Subcutaneous abdominal adipose tissue (tissue), 5 donors: ENCODE data around the gene MYH11.

Experiments used
- H3K27ac ChIP-seq: one replicate; pipeline ENCODE4 v1.7.0; 2013; ENCODE audit warnings: low read depth, mild to moderate bottlenecking, inconsistent platforms, low read length, moderate library complexity
- H3K27me3 ChIP-seq, 5 donors: one replicate each; pipeline ENCODE4 v1.7.0; 2013; ENCODE audit warnings: low read length in 5 of 5, inconsistent platforms in 1 of 5; ENCODE audit not compliant: control insufficient read depth in 5 of 5, insufficient read depth in 4 of 5
- H3K36me3 ChIP-seq, 5 donors: one replicate each; pipeline ENCODE4 v1.7.0; 2013; ENCODE audit warnings: low read length in 5 of 5; ENCODE audit not compliant: control insufficient read depth in 5 of 5, insufficient read depth in 5 of 5
- H3K4me1 ChIP-seq, 5 donors: one replicate each; pipeline ENCODE4 v1.7.0; 2013; ENCODE audit warnings: low read length in 5 of 5, mild to moderate bottlenecking in 3 of 5, moderate library complexity in 1 of 5; ENCODE audit not compliant: control insufficient read depth in 5 of 5, insufficient read depth in 5 of 5
- H3K4me3 ChIP-seq, 5 donors: one replicate each; pipeline ENCODE4 v1.7.0; 2013; ENCODE audit warnings: low read length in 5 of 5, low read depth in 1 of 5
- H3K9ac ChIP-seq, 5 donors: one replicate each; pipeline ENCODE4 v1.7.0; 2013; ENCODE audit warnings: low read length in 5 of 5, mild to moderate bottlenecking in 4 of 5, moderate library complexity in 3 of 5
- H3K9me3 ChIP-seq, 5 donors: one replicate each; pipeline ENCODE4 v1.7.0; 2013; ENCODE audit warnings: low read length in 5 of 5; ENCODE audit not compliant: control insufficient read depth in 5 of 5
- donor health status: healthy.
- donor health status: healthy.
- donor health status: healthy.
- donor health status: healthy.
- donor health status: healthy.

MYH11 gene

GRCh38 chr16:15856901-15857698 lies at the start of gene MYH11:
Gene MYH11 (minus strand): TSS chr16:15857028. CDS start chr16:15838252, 18,776 bp downstream.
- Histone ChIP-seq H3K27me3 (peaks cover 8 to 32% (median 20%) of the 10 kb centered on the region in 5 donors), H3K9me3 (no peaks in the 10 kb centered on the region), H3K9ac (no peak within 1 kb of the TSS), H3K36me3 (no peaks in the 10 kb centered on the region), H3K27ac (no peak within 1 kb of the TSS), H3K4me3 (peak within 1 kb of the TSS; percentile 43 to 72 (median 66)), H3K4me1 (peaks cover 2 to 19% (median 18%) of the 10 kb centered on the region in 5 donors)

GRCh38 chr16:15906439-15906838 lies 49.6 kb upstream of the MYH11 start:
- H3K4me3 ChIP-seq, result no peak overlapping the region
- H3K9ac ChIP-seq, result no peak overlapping the region
- H3K27ac ChIP-seq, result no peak overlapping the region
- no peaks in the 10 kb centered on the region for H3K36me3 ChIP-seq
- H3K27me3 ChIP-seq, result no peaks in the 10 kb centered on the region
- H3K4me1 ChIP-seq, result no peaks in the 10 kb centered on the region
- H3K9me3 ChIP-seq, result peaks cover 0 to 4% (median 4%) of the 10 kb centered on the region in 5 donors

- Histone ChIP-seq H3K9ac (no peak overlapping the region), H3K9me3 (peaks cover 0 to 4% (median 4%) of the 10 kb centered on the region in 5 donors), H3K4me1 (no peaks in the 10 kb centered on the region), H3K36me3 (no peaks in the 10 kb centered on the region), H3K4me3 (no peak overlapping the region), H3K27ac (no peak overlapping the region), H3K27me3 (no peaks in the 10 kb centered on the region)
These were observed 47.1 kb upstream of the MYH11 start for GRCh38 chr16:15903960-15904359.

- Histone ChIP-seq H3K4me1 (no peaks in the 10 kb centered on the region), H3K36me3 (no peaks in the 10 kb centered on the region), H3K9ac (no peak overlapping the region), H3K9me3 (no peaks in the 10 kb centered on the region), H3K27ac (no peak overlapping the region), H3K4me3 (no peak overlapping the region), H3K27me3 (no peaks in the 10 kb centered on the region)
These were observed 44.2 kb upstream of the MYH11 start for GRCh38 chr16:15900901-15901500.

GRCh38 chr16:15900357-15900756 lies 43.5 kb upstream of the MYH11 start:
- Histone ChIP-seq H3K4me1 (no peaks in the 10 kb centered on the region), H3K4me3 (no peak overlapping the region), H3K9me3 (no peaks in the 10 kb centered on the region), H3K27ac (no peak overlapping the region), H3K27me3 (no peaks in the 10 kb centered on the region), H3K9ac (no peak overlapping the region), H3K36me3 (no peaks in the 10 kb centered on the region)

- H3K4me3 ChIP-seq, result no peak overlapping the region
- H3K27ac ChIP-seq, result no peak overlapping the region
- H3K9ac ChIP-seq, result no peak overlapping the region
- H3K4me1 ChIP-seq, result no peaks in the 10 kb centered on the region
- no peaks in the 10 kb centered on the region for H3K27me3 ChIP-seq
- H3K36me3 ChIP-seq, result no peaks in the 10 kb centered on the region
- H3K9me3 ChIP-seq, result no peaks in the 10 kb centered on the region
These were observed 42.8 kb upstream of the MYH11 start for GRCh38 chr16:15899538-15900100.

GRCh38 chr16:15898654-15899053 lies 41.8 kb upstream of the MYH11 start:
- H3K9me3 ChIP-seq, result no peaks in the 10 kb centered on the region
- H3K36me3 ChIP-seq, result no peaks in the 10 kb centered on the region
- no peaks in the 10 kb centered on the region for H3K27me3 ChIP-seq
- H3K4me1 ChIP-seq, result no peaks in the 10 kb centered on the region
- no peak overlapping the region for H3K4me3 ChIP-seq
- no peak overlapping the region for H3K9ac ChIP-seq
- H3K27ac ChIP-seq, result no peak overlapping the region

GRCh38 chr16:15897834-15898254 lies 41.0 kb upstream of the MYH11 start:
- no peaks in the 10 kb centered on the region for H3K9me3 ChIP-seq
- no peaks in the 10 kb centered on the region for H3K4me1 ChIP-seq
- H3K27ac ChIP-seq, result no peak overlapping the region
- no peak overlapping the region for H3K9ac ChIP-seq
- no peaks in the 10 kb centered on the region for H3K27me3 ChIP-seq
- H3K4me3 ChIP-seq, result no peak overlapping the region
- no peaks in the 10 kb centered on the region for H3K36me3 ChIP-seq

GRCh38 chr16:15897121-15897780 lies 40.4 kb upstream of the MYH11 start:
- no peaks in the 10 kb centered on the region for H3K36me3 ChIP-seq
- H3K9me3 ChIP-seq, result no peaks in the 10 kb centered on the region
- no peaks in the 10 kb centered on the region for H3K27me3 ChIP-seq
- no peak overlapping the region for H3K27ac ChIP-seq
- H3K4me3 ChIP-seq, result no peak overlapping the region
- H3K4me1 ChIP-seq, result no peaks in the 10 kb centered on the region
- H3K9ac ChIP-seq, result no peak overlapping the region
